ENCODE results near the gene C3orf70.

The C3orf70 gene

GRCh38 chr3:185062191-185062590 lies 90.7 kb downstream of the C3orf70 start:
- H3K27ac ChIP-seq (ENCODE audit: low read length): no peak overlapping the region
- H3K4me1 ChIP-seq (ENCODE audit: insufficient read depth, low read length): no peaks in the 10 kb centered on the region
- H3K9ac ChIP-seq (ENCODE audit: low read depth, low read length): no peak overlapping the region
- H3K4me3 ChIP-seq (ENCODE audit: low read length): no peak overlapping the region
- H3K36me3 ChIP-seq (ENCODE audit: insufficient read depth, low read depth, low read length): no peaks in the 10 kb centered on the region
- peaks cover 15% of the 10 kb centered on the region for H3K9me3 ChIP-seq (ENCODE audit: insufficient read depth, low read depth, low read length)
- H3K27me3 ChIP-seq (ENCODE audit: insufficient read depth, low read length): no peaks in the 10 kb centered on the region

GRCh38 chr3:185060655-185061054 lies 92.2 kb downstream of the C3orf70 start:
- Histone ChIP-seq H3K27ac (ENCODE audit: low read length) (no peak overlapping the region), H3K4me3 (ENCODE audit: low read length) (no peak overlapping the region), H3K9me3 (ENCODE audit: insufficient read depth, low read depth, low read length) (peaks cover 22% of the 10 kb centered on the region), H3K4me1 (ENCODE audit: insufficient read depth, low read length) (no peaks in the 10 kb centered on the region), H3K36me3 (ENCODE audit: insufficient read depth, low read depth, low read length) (no peaks in the 10 kb centered on the region), H3K27me3 (ENCODE audit: insufficient read depth, low read length) (no peaks in the 10 kb centered on the region), H3K9ac (ENCODE audit: low read depth, low read length) (no peak overlapping the region)

DNA sequence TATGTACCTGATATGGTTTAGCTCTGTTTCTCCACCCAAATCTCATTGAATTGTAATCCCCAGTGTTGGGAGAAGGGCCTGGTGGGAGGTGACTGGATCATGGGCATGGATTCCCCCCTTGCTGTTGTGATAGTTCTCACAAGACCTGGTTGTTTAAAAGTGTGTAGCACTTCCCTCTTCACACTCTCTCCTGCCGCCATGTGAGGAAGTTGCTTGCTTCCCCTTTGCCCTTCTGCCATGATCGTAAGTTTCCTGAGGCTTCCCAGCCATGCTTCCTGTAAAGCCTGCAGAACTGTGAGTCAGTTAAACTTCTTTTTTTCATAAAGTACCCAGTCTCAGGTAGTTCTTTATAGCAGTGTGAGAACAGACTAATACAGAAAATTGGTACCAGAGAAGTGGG lies 93.1 kb downstream of the C3orf70 start:
- H3K36me3 ChIP-seq (ENCODE audit: insufficient read depth, low read depth, low read length): no peaks in the 10 kb centered on the region
- no peaks in the 10 kb centered on the region for H3K27me3 ChIP-seq (ENCODE audit: insufficient read depth, low read length)
- H3K9me3 ChIP-seq (ENCODE audit: insufficient read depth, low read depth, low read length): peaks cover 22% of the 10 kb centered on the region
- no peak overlapping the region for H3K4me3 ChIP-seq (ENCODE audit: low read length)
- no peak overlapping the region for H3K27ac ChIP-seq (ENCODE audit: low read length)
- no peaks in the 10 kb centered on the region for H3K4me1 ChIP-seq (ENCODE audit: insufficient read depth, low read length)
- H3K9ac ChIP-seq (ENCODE audit: low read depth, low read length): no peak overlapping the region

GRCh38 chr3:185058796-185059195 lies 94.1 kb downstream of the C3orf70 start:
- Histone ChIP-seq H3K4me3 (ENCODE audit: low read length) (no peak overlapping the region), H3K4me1 (ENCODE audit: insufficient read depth, low read length) (no peaks in the 10 kb centered on the region), H3K27ac (ENCODE audit: low read length) (no peak overlapping the region), H3K27me3 (ENCODE audit: insufficient read depth, low read length) (no peaks in the 10 kb centered on the region), H3K9me3 (ENCODE audit: insufficient read depth, low read depth, low read length) (peaks cover 22% of the 10 kb centered on the region), H3K9ac (ENCODE audit: low read depth, low read length) (no peak overlapping the region), H3K36me3 (ENCODE audit: insufficient read depth, low read depth, low read length) (no peaks in the 10 kb centered on the region)

DNA sequence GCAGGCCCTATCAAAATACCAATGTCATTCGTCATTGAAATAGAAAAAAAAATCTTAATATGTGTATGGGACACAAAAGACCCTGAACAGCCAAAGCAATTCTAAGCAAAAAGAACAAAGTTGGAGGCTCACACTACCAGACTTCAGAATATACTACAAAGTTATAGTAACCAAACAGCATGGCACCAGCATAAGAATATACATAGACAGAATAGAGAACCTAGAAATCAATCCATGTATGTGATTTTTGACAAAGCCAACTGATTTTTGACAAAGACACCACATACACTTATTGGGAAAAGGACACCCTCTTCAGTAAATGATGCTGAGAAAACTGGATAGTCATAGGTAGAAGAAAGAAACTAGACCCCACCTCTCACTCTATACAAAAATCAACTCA lies 95.0 kb downstream of the C3orf70 start:
- Histone ChIP-seq H3K9me3 (ENCODE audit: insufficient read depth, low read depth, low read length) (peaks cover 22% of the 10 kb centered on the region), H3K36me3 (ENCODE audit: insufficient read depth, low read depth, low read length) (peaks cover 7% of the 10 kb centered on the region; the same call in 1 of the 2 replicates), H3K4me3 (ENCODE audit: low read length) (no peak overlapping the region), H3K27me3 (ENCODE audit: insufficient read depth, low read length) (no peaks in the 10 kb centered on the region), H3K27ac (ENCODE audit: low read length) (no peak overlapping the region), H3K4me1 (ENCODE audit: insufficient read depth, low read length) (no peaks in the 10 kb centered on the region), H3K9ac (ENCODE audit: low read depth, low read length) (no peak overlapping the region)

DNA sequence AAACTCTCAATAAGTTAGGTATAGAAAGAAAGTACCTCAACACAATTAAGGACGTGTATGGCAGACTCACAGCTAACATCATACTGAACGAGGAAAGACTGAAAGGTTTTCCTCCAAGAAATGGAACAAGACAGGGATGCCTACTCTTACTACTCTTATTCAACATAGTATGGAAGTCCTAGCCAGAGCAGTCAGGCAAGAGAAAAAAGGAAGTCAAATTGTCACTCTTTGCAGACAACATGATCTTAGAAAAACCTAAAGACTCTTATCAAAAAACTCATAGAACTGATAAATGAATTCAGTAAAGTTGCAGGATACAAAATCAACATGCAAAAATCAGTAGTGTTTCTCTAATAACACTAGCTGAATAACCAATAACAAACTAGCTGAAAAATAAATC lies 96.0 kb downstream of the C3orf70 start:
- H3K9ac ChIP-seq (ENCODE audit: low read depth, low read length): no peak overlapping the region
- no peaks in the 10 kb centered on the region for H3K27me3 ChIP-seq (ENCODE audit: insufficient read depth, low read length)
- no peak overlapping the region for H3K4me3 ChIP-seq (ENCODE audit: low read length)
- peaks cover 22% of the 10 kb centered on the region for H3K9me3 ChIP-seq (ENCODE audit: insufficient read depth, low read depth, low read length)
- H3K36me3 ChIP-seq (ENCODE audit: insufficient read depth, low read depth, low read length): peaks cover 13% of the 10 kb centered on the region; the same call in 1 of the 2 replicates
- no peak overlapping the region for H3K27ac ChIP-seq (ENCODE audit: low read length)
- H3K4me1 ChIP-seq (ENCODE audit: insufficient read depth, low read length): no peaks in the 10 kb centered on the region

GRCh38 chr3:185052631-185053030 lies 100.2 kb downstream of the C3orf70 start:
- Histone ChIP-seq H3K27ac (ENCODE audit: low read length) (no peak overlapping the region), H3K9me3 (ENCODE audit: insufficient read depth, low read depth, low read length) (peaks cover 7% of the 10 kb centered on the region; the same call in 1 of the 2 replicates), H3K9ac (ENCODE audit: low read depth, low read length) (no peak overlapping the region), H3K4me3 (ENCODE audit: low read length) (no peak overlapping the region), H3K27me3 (ENCODE audit: insufficient read depth, low read length) (no peaks in the 10 kb centered on the region), H3K4me1 (ENCODE audit: insufficient read depth, low read length) (no peaks in the 10 kb centered on the region), H3K36me3 (ENCODE audit: insufficient read depth, low read depth, low read length) (peaks cover 31% of the 10 kb centered on the region)

DNA sequence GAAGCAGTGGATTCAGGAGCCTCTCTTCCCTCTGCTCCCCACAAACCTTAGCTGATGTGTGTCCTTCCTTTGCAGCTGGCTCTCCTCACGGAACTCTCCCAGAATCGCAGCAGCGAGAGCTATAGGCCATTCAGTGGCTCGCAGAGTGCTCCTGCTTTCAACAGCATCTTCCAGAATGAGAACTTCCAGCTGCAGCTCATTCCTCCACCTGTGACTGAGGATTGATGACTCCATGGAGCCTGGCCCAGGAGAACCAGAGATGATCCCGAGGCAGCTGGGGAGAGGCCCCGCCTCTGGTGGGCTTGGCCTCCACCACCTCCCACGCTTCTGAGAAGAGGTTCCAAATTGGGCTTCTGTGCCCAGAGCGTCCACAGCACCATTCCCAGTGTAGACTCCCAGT lies 101.1 kb downstream of the C3orf70 start:
- H3K4me1 ChIP-seq (ENCODE audit: insufficient read depth, low read length): no peaks in the 10 kb centered on the region
- H3K4me3 ChIP-seq (ENCODE audit: low read length): no peak overlapping the region
- H3K9me3 ChIP-seq (ENCODE audit: insufficient read depth, low read depth, low read length): peaks cover 5% of the 10 kb centered on the region; the same call in 1 of the 2 replicates
- no peak overlapping the region for H3K27ac ChIP-seq (ENCODE audit: low read length)
- no peak overlapping the region for H3K9ac ChIP-seq (ENCODE audit: low read depth, low read length)
- no peaks in the 10 kb centered on the region for H3K27me3 ChIP-seq (ENCODE audit: insufficient read depth, low read length)
- peaks cover 31% of the 10 kb centered on the region for H3K36me3 ChIP-seq (ENCODE audit: insufficient read depth, low read depth, low read length)

- H3K9me3 ChIP-seq (ENCODE audit: insufficient read depth, low read depth, low read length): no peaks in the 10 kb centered on the region
- H3K27ac ChIP-seq (ENCODE audit: low read length): no peak overlapping the region
- no peak overlapping the region for H3K9ac ChIP-seq (ENCODE audit: low read depth, low read length)
- H3K4me1 ChIP-seq (ENCODE audit: insufficient read depth, low read length): no peaks in the 10 kb centered on the region
- no peaks in the 10 kb centered on the region for H3K27me3 ChIP-seq (ENCODE audit: insufficient read depth, low read length)
- no peak overlapping the region for H3K4me3 ChIP-seq (ENCODE audit: low read length)
- peaks cover 31% of the 10 kb centered on the region for H3K36me3 ChIP-seq (ENCODE audit: insufficient read depth, low read depth, low read length)
These were observed 103.2 kb downstream of the C3orf70 start for GRCh38 chr3:185049710-185050109.

DNA sequence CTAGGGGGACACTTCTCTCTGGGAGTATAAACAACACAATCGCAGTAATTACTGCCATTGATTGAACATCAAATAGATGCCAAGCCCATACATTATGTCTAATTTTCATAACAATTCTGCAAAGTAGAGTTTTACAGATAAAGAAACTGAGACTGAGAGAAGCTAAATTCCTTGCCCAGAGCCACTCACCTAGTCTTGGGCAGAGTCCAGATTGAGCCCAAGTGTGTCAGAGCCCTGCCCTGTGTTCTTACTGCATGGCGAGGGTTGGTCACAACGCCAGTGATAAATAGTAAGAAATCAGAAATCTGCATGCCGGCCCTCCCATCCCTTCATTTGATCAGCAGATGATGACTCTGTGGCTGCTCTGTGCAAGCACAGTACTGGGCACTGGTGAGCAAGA lies 106.3 kb downstream of the C3orf70 start:
- no peak overlapping the region for H3K9ac ChIP-seq (ENCODE audit: low read depth, low read length)
- no peak overlapping the region for H3K4me3 ChIP-seq (ENCODE audit: low read length)
- no peaks in the 10 kb centered on the region for H3K9me3 ChIP-seq (ENCODE audit: insufficient read depth, low read depth, low read length)
- H3K27ac ChIP-seq (ENCODE audit: low read length): no peak overlapping the region
- no peaks in the 10 kb centered on the region for H3K27me3 ChIP-seq (ENCODE audit: insufficient read depth, low read length)
- H3K36me3 ChIP-seq (ENCODE audit: insufficient read depth, low read depth, low read length): peaks cover 18% of the 10 kb centered on the region
- H3K4me1 ChIP-seq (ENCODE audit: insufficient read depth, low read length): no peaks in the 10 kb centered on the region

DNA sequence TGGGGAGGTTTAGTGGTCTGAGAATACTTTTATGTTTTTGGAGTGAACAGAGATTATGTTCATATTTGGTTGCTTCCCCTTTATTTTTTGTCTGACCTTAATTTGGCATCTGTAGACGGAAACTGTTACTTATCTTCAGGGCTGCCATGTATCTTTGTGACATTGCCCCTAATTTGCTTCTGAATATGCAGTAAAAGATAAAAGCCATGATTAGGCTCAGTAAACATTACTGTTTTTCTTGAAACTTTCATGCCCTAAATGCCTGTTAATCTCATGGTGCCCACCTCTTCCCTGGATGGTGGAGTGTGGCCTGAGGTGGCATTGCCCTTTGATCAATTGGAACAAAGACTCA lies 106.7 kb downstream of the C3orf70 start:
- Histone ChIP-seq H3K36me3 (ENCODE audit: insufficient read depth, low read depth, low read length) (peaks cover 18% of the 10 kb centered on the region), H3K4me1 (ENCODE audit: insufficient read depth, low read length) (no peaks in the 10 kb centered on the region), H3K27ac (ENCODE audit: low read length) (no peak overlapping the region), H3K4me3 (ENCODE audit: low read length) (no peak overlapping the region), H3K9me3 (ENCODE audit: insufficient read depth, low read depth, low read length) (no peaks in the 10 kb centered on the region), H3K9ac (ENCODE audit: low read depth, low read length) (no peak overlapping the region), H3K27me3 (ENCODE audit: insufficient read depth, low read length) (no peaks in the 10 kb centered on the region)

GRCh38 chr3:185042312-185043050 lies 110.4 kb downstream of the C3orf70 start:
- Histone ChIP-seq H3K4me3 (ENCODE audit: low read length) (no peak overlapping the region), H3K9me3 (ENCODE audit: insufficient read depth, low read depth, low read length) (0 out of 2 replicates have a peak, but pooled peaks cover under 1% of the 10 kb centered on the region), H3K27me3 (ENCODE audit: insufficient read depth, low read length) (no peaks in the 10 kb centered on the region), H3K4me1 (ENCODE audit: insufficient read depth, low read length) (no peaks in the 10 kb centered on the region), H3K9ac (ENCODE audit: low read depth, low read length) (no peak overlapping the region), H3K36me3 (ENCODE audit: insufficient read depth, low read depth, low read length) (no peaks in the 10 kb centered on the region), H3K27ac (ENCODE audit: low read length) (no peak overlapping the region)
